Caco-2 (cell line): ENCODE data around the gene C3. TPM values are rescaled to one million over a fixed set of nuclear protein-coding genes. Genes with fewer than 3 reads are reported as not detected.

Experiments used
- BruUV-seq: library from RNA; stranded (reverse); fragments of 400-500 nt; replicated peaks from 2 replicates; lab custom pipeline; 2021; lab: Mats Ljungman, UMichigan
- CTCF ChIA-PET: fragments of 300-600 bp; sonication (Branson Sonifier 250); formaldehyde crosslinking; loops from one replicate; lab custom pipeline; 2022; ENCODE audit warnings: antibody characterized with exemption; lab: Charles Lee
- POLR2A ChIA-PET: fragments of 300-600 bp; sonication (Branson Sonifier 250); formaldehyde crosslinking; loops from one replicate; lab custom pipeline; 2022; ENCODE audit warnings: antibody characterized with exemption; lab: Charles Lee
- DNase-seq, 2 experiments: peaks; one replicate each; pipeline versions ENCODE4 v3.0.0 to v3.0.0-alpha.2; 2020 to 2022
- H3K27me3 ChIP-seq: replicated peaks from 2 replicates; pipeline ENCODE4 v1.6.0; 2011; ENCODE audit warnings: low read length; ENCODE audit not compliant: control insufficient read depth, insufficient read depth
- H3K36me3 ChIP-seq: 2 replicates; pipeline ENCODE4 v1.5.1; 2011; ENCODE audit warnings: low read length; ENCODE audit not compliant: control insufficient read depth, insufficient read depth
- H3K4me1 ChIP-seq: fragments of 250-450 bp; sonication (Bioruptor Pico); 2 replicates; pipeline ENCODE4 v1.5.1; 2020; ENCODE audit warnings: mild to moderate bottlenecking
- H3K4me3 ChIP-seq: 2 replicates; pipeline ENCODE4 v1.5.1; 2011; ENCODE audit warnings: low read depth, mild to moderate bottlenecking, control low read depth, low read length
- H3K9me3 ChIP-seq: fragments of 250-450 bp; sonication (Bioruptor Pico); 2 replicates; pipeline ENCODE4 v1.5.1; 2020; ENCODE audit warnings: mild to moderate bottlenecking, moderate library complexity
- H3K27ac Mint-ChIP-seq: one replicate; pipeline ENCODE4 v1.8.0; 2022; ENCODE audit warnings: mixed read lengths; ENCODE audit not compliant: unreplicated experiment
- H3K27me3 Mint-ChIP-seq: one replicate; pipeline ENCODE4 v1.8.0; 2022; ENCODE audit warnings: mixed read lengths; ENCODE audit not compliant: insufficient read depth, unreplicated experiment
- H3K36me3 Mint-ChIP-seq: one replicate; pipeline ENCODE4 v1.8.0; 2022; ENCODE audit warnings: mild to moderate bottlenecking, mixed read lengths; ENCODE audit not compliant: insufficient read depth, unreplicated experiment
- H3K4me1 Mint-ChIP-seq: one replicate; pipeline ENCODE4 v1.8.0; 2022; ENCODE audit warnings: low read depth, mixed read lengths; ENCODE audit not compliant: unreplicated experiment
- H3K4me3 Mint-ChIP-seq: one replicate; pipeline ENCODE4 v1.8.0; 2022; ENCODE audit warnings: mild to moderate bottlenecking, moderate library complexity, mixed read lengths; ENCODE audit not compliant: unreplicated experiment
- H3K9me3 Mint-ChIP-seq: one replicate; pipeline ENCODE4 v1.8.0; 2022; ENCODE audit warnings: mixed read lengths; ENCODE audit not compliant: unreplicated experiment
- CTCF ChIP-seq, 2 experiments: fragments of 200-600 bp in 1 of 2; IDR thresholded peaks; 1 replicate in 1 of 2; 2 replicates in 1 of 2; pipeline versions ENCODE4 v1.5.1 to v1.8.0; 2011 to 2022; ENCODE audit warnings: antibody characterized with exemption in 1 of 2, control low read depth in 1 of 2, inconsistent platforms in 1 of 2, low read depth in 1 of 2, low read length in 1 of 2, mild to moderate bottlenecking in 1 of 2, moderate library complexity in 1 of 2; ENCODE audit not compliant: insufficient read depth in 1 of 2, severe bottlenecking in 1 of 2, unreplicated experiment in 1 of 2
- intact Hi-C: fragments of 100-400 bp; cut with micrococcal nuclease; formaldehyde crosslinking; loops from one replicate; pipeline ENCODE4 v1.10.0; 2022; ENCODE audit not compliant: unreplicated experiment
- total RNA-seq: library from RNA; stranded (reverse); gene quantifications from 2 replicates; pipeline ENCODE4 v1.2.3, GENCODE V29; 2022

C3 gene
- total RNA-seq, 1 experiment from 2014 or later, result 21.7 TPM

- POLR2A ChIA-PET, result no interaction called here
- H3K27ac Mint-ChIP-seq, result no peak overlapping the region
- no peak for TF ChIP-seq CTCF (IDR thresholded peaks at IDR 0.05; ENCODE audit: insufficient read depth in 1 of 2, low read depth in 1 of 2, low read length in 1 of 2, severe bottlenecking in 1 of 2, unreplicated experiment in 1 of 2)
Observed at GRCh38 chr19:6713773-6714692, 6.4 kb downstream of the C3 start.

DNA sequence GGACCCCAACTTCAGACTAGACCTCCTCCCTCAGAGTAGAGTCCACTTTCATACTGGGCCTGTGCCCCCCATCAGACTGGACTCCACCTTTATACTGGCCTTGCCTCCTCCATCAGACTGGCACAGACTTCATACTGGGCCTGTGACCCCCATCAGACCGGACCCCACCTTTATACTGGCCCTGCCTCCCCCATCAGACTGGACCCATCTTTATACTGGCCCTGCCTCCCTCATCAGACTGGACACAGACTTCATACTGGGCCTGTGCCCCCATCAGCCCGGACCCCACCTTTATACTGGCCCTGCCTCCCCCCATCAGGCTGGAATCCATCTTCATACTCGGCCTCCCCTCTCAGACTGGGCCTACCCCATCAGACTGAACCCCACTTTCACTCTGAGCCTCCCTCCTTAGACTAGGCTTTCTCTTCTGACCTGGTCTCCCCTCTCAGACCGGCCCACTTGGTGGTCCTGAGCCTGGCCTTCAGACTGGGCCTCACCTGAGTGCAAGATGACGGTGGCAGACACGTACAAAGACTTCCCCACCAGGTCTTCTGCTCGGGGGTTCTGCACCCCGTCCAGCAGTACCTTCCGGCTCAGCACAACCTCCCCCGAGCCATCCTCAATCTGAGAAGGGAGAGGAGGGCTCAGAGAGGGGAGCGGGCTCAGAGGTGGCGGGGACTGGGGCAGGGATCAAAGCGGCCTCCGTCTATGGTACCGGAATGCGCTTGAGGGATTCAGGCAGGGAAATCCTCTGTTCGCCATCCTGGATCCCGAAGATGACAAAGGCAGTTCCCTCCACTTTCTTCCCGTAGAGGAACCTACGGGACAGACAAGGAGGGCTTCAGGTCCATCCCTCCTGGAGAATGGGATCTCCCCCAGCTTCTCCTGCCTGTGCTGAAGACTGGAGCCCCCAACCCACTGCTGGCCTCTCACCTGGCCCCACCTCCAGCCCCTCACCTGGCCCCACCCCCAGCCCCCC, 7.5 kb downstream of the C3 start:
- H3K27me3 Mint-ChIP-seq, result peaks cover 7% of the 10 kb centered on the region
- peaks cover 6% of the 10 kb centered on the region for H3K4me1 Mint-ChIP-seq
- H3K27me3 ChIP-seq, result no peaks in the 10 kb centered on the region
- H3K4me3 ChIP-seq, result no peak overlapping the region
- no peak overlapping the region for H3K27ac Mint-ChIP-seq
- H3K9me3 ChIP-seq, result no peaks in the 10 kb centered on the region
- POLR2A ChIA-PET, result no interaction called here
- H3K36me3 ChIP-seq, result no peaks in the 10 kb centered on the region
- BruUV-seq, result no TSS peak
- no peak overlapping the region for H3K4me3 Mint-ChIP-seq
- intact Hi-C loops, result no loop called here
- no peaks in the 10 kb centered on the region for H3K4me1 ChIP-seq
- no peak for DNase-seq
- CTCF ChIA-PET, result no interaction called here
- H3K9me3 Mint-ChIP-seq, result peaks cover 13% of the 10 kb centered on the region
- TF ChIP-seq CTCF (IDR thresholded peaks at IDR 0.05; ENCODE audit: insufficient read depth in 1 of 2, low read depth in 1 of 2, low read length in 1 of 2, severe bottlenecking in 1 of 2, unreplicated experiment in 1 of 2), result no peak
- H3K36me3 Mint-ChIP-seq, result peaks cover 6% of the 10 kb centered on the region

More at GRCh38 chr19:6713773-6714692, 6.4 kb downstream of the C3 start:
- Histone ChIP-seq H3K36me3 (no peaks in the 10 kb centered on the region), H3K4me1 (no peaks in the 10 kb centered on the region), H3K4me3 (no peak overlapping the region), H3K27me3 (no peaks in the 10 kb centered on the region), H3K9me3 (no peaks in the 10 kb centered on the region)
- no TSS peak for BruUV-seq
- peaks cover 15% of the 10 kb centered on the region for H3K9me3 Mint-ChIP-seq
- no peak overlapping the region for H3K4me3 Mint-ChIP-seq
- no peak for DNase-seq
- CTCF ChIA-PET, result no interaction called here
- intact Hi-C loops, result no loop called here
- H3K36me3 Mint-ChIP-seq, result peaks cover 6% of the 10 kb centered on the region
- peaks cover 6% of the 10 kb centered on the region for H3K4me1 Mint-ChIP-seq
- H3K27me3 Mint-ChIP-seq, result peaks cover 6% of the 10 kb centered on the region

- intact Hi-C loops, result no loop called here
- Mint-ChIP-seq H3K36me3 (peaks cover 2% of the 10 kb centered on the region), H3K27ac (no peak overlapping the region), H3K27me3 (peaks cover 9% of the 10 kb centered on the region), H3K4me3 (no peak overlapping the region), H3K4me1 (peaks cover 1% of the 10 kb centered on the region), H3K9me3 (peaks cover 6% of the 10 kb centered on the region)
- no peak for TF ChIP-seq CTCF (IDR thresholded peaks at IDR 0.05; ENCODE audit: insufficient read depth in 1 of 2, low read depth in 1 of 2, low read length in 1 of 2, severe bottlenecking in 1 of 2, unreplicated experiment in 1 of 2)
- POLR2A ChIA-PET, result no interaction called here
- no peaks in the 10 kb centered on the region for H3K4me1 ChIP-seq
- no peaks in the 10 kb centered on the region for H3K27me3 ChIP-seq
- H3K4me3 ChIP-seq, result no peak overlapping the region
- CTCF ChIA-PET, result no interaction called here
- H3K9me3 ChIP-seq, result no peaks in the 10 kb centered on the region
- no TSS peak for BruUV-seq
- H3K36me3 ChIP-seq, result no peaks in the 10 kb centered on the region
- no peak for DNase-seq
Observed at GRCh38 chr19:6712231-6712630, 8.2 kb downstream of the C3 start.
